ENCODE measurements around the gene HNRNPA1.
A peak's percentile ranks its signal among the peaks of the same experiment; 100 is the strongest.

HNRNPA1 gene

GRCh38 chr12:54253240-54253639, 27.3 kb upstream of the HNRNPA1 start:
- no peaks in the 10 kb centered on the region for H3K27me3 ChIP-seq (ENCODE audit: control insufficient read depth, insufficient read depth, low read length)
- no peak overlapping the region for H3K9ac ChIP-seq (ENCODE audit: low read depth, low read length)
- no peaks in the 10 kb centered on the region for H3K9me3 ChIP-seq (ENCODE audit: control insufficient read depth, insufficient read depth, low read length)
- H3K36me3 ChIP-seq (ENCODE audit: control insufficient read depth, insufficient read depth, low read length): peaks cover 78% of the 10 kb centered on the region
- H3K4me3 ChIP-seq (ENCODE audit: low read depth, low read length): no peak overlapping the region
- H3K27ac ChIP-seq (ENCODE audit: low read depth, low read length): no peak overlapping the region
- H3K4me1 ChIP-seq (ENCODE audit: control insufficient read depth, insufficient read depth, low read length): peaks cover 12% of the 10 kb centered on the region

GRCh38 chr12:54257332-54257731, 23.2 kb upstream of the HNRNPA1 start:
- Histone ChIP-seq H3K27me3 (ENCODE audit: control insufficient read depth, insufficient read depth, low read length) (no peaks in the 10 kb centered on the region), H3K9me3 (ENCODE audit: control insufficient read depth, insufficient read depth, low read length) (no peaks in the 10 kb centered on the region), H3K36me3 (ENCODE audit: control insufficient read depth, insufficient read depth, low read length) (peaks cover 44% of the 10 kb centered on the region), H3K4me3 (ENCODE audit: low read depth, low read length) (no peak overlapping the region), H3K4me1 (ENCODE audit: control insufficient read depth, insufficient read depth, low read length) (peaks cover 42% of the 10 kb centered on the region), H3K27ac (ENCODE audit: low read depth, low read length) (peak overlapping the region; percentile 98), H3K9ac (ENCODE audit: low read depth, low read length) (0 out of 2 replicates have a peak overlapping the region, but pooled peaks have one; percentile 25)

- peaks cover 42% of the 10 kb centered on the region for H3K36me3 ChIP-seq (ENCODE audit: control insufficient read depth, insufficient read depth, low read length)
- H3K9me3 ChIP-seq (ENCODE audit: control insufficient read depth, insufficient read depth, low read length): no peaks in the 10 kb centered on the region
- peaks cover 48% of the 10 kb centered on the region for H3K4me1 ChIP-seq (ENCODE audit: control insufficient read depth, insufficient read depth, low read length)
- H3K27ac ChIP-seq (ENCODE audit: low read depth, low read length): peak overlapping the region; percentile 98
- H3K9ac ChIP-seq (ENCODE audit: low read depth, low read length): peak overlapping the region; percentile 25; the same call in 1 of the 2 replicates
- no peaks in the 10 kb centered on the region for H3K27me3 ChIP-seq (ENCODE audit: control insufficient read depth, insufficient read depth, low read length)
- peak overlapping the region; percentile 57 for H3K4me3 ChIP-seq (ENCODE audit: low read depth, low read length)
Measured at GRCh38 chr12:54258201-54258681, 22.3 kb upstream of the HNRNPA1 start.

GRCh38 chr12:54259194-54260011, 21.1 kb upstream of the HNRNPA1 start:
- Histone ChIP-seq H3K4me1 (ENCODE audit: control insufficient read depth, insufficient read depth, low read length) (peaks cover 48% of the 10 kb centered on the region), H3K27ac (ENCODE audit: low read depth, low read length) (peak overlapping the region; percentile 98), H3K36me3 (ENCODE audit: control insufficient read depth, insufficient read depth, low read length) (peaks cover 31% of the 10 kb centered on the region), H3K9me3 (ENCODE audit: control insufficient read depth, insufficient read depth, low read length) (no peaks in the 10 kb centered on the region), H3K4me3 (ENCODE audit: low read depth, low read length) (peak overlapping the region; percentile 57), H3K9ac (ENCODE audit: low read depth, low read length) (peak overlapping the region; percentile 83), H3K27me3 (ENCODE audit: control insufficient read depth, insufficient read depth, low read length) (no peaks in the 10 kb centered on the region)

GRCh38 chr12:54261815-54262402, 18.6 kb upstream of the HNRNPA1 start:
- Histone ChIP-seq H3K4me3 (ENCODE audit: low read depth, low read length) (no peak overlapping the region), H3K4me1 (ENCODE audit: control insufficient read depth, insufficient read depth, low read length) (peaks cover 52% of the 10 kb centered on the region), H3K27ac (ENCODE audit: low read depth, low read length) (peak overlapping the region; percentile 54), H3K9me3 (ENCODE audit: control insufficient read depth, insufficient read depth, low read length) (no peaks in the 10 kb centered on the region), H3K36me3 (ENCODE audit: control insufficient read depth, insufficient read depth, low read length) (peaks cover 10% of the 10 kb centered on the region), H3K9ac (ENCODE audit: low read depth, low read length) (no peak overlapping the region), H3K27me3 (ENCODE audit: control insufficient read depth, insufficient read depth, low read length) (no peaks in the 10 kb centered on the region)

GRCh38 chr12:54262403-54262925, 18.1 kb upstream of the HNRNPA1 start:
- peaks cover 4% of the 10 kb centered on the region for H3K36me3 ChIP-seq (ENCODE audit: control insufficient read depth, insufficient read depth, low read length)
- peak overlapping the region; percentile 54 for H3K27ac ChIP-seq (ENCODE audit: low read depth, low read length)
- peaks cover 47% of the 10 kb centered on the region for H3K4me1 ChIP-seq (ENCODE audit: control insufficient read depth, insufficient read depth, low read length)
- H3K4me3 ChIP-seq (ENCODE audit: low read depth, low read length): no peak overlapping the region
- H3K27me3 ChIP-seq (ENCODE audit: control insufficient read depth, insufficient read depth, low read length): no peaks in the 10 kb centered on the region
- no peak overlapping the region for H3K9ac ChIP-seq (ENCODE audit: low read depth, low read length)
- H3K9me3 ChIP-seq (ENCODE audit: control insufficient read depth, insufficient read depth, low read length): no peaks in the 10 kb centered on the region

- H3K27ac ChIP-seq (ENCODE audit: low read depth, low read length): no peak overlapping the region
- H3K36me3 ChIP-seq (ENCODE audit: control insufficient read depth, insufficient read depth, low read length): no peaks in the 10 kb centered on the region
- H3K9me3 ChIP-seq (ENCODE audit: control insufficient read depth, insufficient read depth, low read length): no peaks in the 10 kb centered on the region
- no peak overlapping the region for H3K4me3 ChIP-seq (ENCODE audit: low read depth, low read length)
- peaks cover 25% of the 10 kb centered on the region for H3K4me1 ChIP-seq (ENCODE audit: control insufficient read depth, insufficient read depth, low read length)
- H3K9ac ChIP-seq (ENCODE audit: low read depth, low read length): no peak overlapping the region
- H3K27me3 ChIP-seq (ENCODE audit: control insufficient read depth, insufficient read depth, low read length): no peaks in the 10 kb centered on the region
Measured at GRCh38 chr12:54265364-54265812, 15.1 kb upstream of the HNRNPA1 start.

- Histone ChIP-seq H3K4me1 (ENCODE audit: control insufficient read depth, insufficient read depth, low read length) (peaks cover 14% of the 10 kb centered on the region), H3K4me3 (ENCODE audit: low read depth, low read length) (no peak overlapping the region), H3K27me3 (ENCODE audit: control insufficient read depth, insufficient read depth, low read length) (no peaks in the 10 kb centered on the region), H3K27ac (ENCODE audit: low read depth, low read length) (no peak overlapping the region), H3K9me3 (ENCODE audit: control insufficient read depth, insufficient read depth, low read length) (no peaks in the 10 kb centered on the region), H3K9ac (ENCODE audit: low read depth, low read length) (no peak overlapping the region), H3K36me3 (ENCODE audit: control insufficient read depth, insufficient read depth, low read length) (no peaks in the 10 kb centered on the region; the same call in 1 of the 2 replicates)
Measured at GRCh38 chr12:54266852-54267251, 13.7 kb upstream of the HNRNPA1 start.

GRCh38 chr12:54270345-54270744, 10.2 kb upstream of the HNRNPA1 start:
- Histone ChIP-seq H3K4me3 (ENCODE audit: low read depth, low read length) (no peak overlapping the region), H3K36me3 (ENCODE audit: control insufficient read depth, insufficient read depth, low read length) (peaks cover 18% of the 10 kb centered on the region), H3K27me3 (ENCODE audit: control insufficient read depth, insufficient read depth, low read length) (no peaks in the 10 kb centered on the region), H3K27ac (ENCODE audit: low read depth, low read length) (no peak overlapping the region), H3K9me3 (ENCODE audit: control insufficient read depth, insufficient read depth, low read length) (no peaks in the 10 kb centered on the region), H3K9ac (ENCODE audit: low read depth, low read length) (no peak overlapping the region), H3K4me1 (ENCODE audit: control insufficient read depth, insufficient read depth, low read length) (0 out of 2 replicates have a peak, but pooled peaks cover 1% of the 10 kb centered on the region)

- Histone ChIP-seq H3K9ac (ENCODE audit: low read depth, low read length) (no peak overlapping the region), H3K36me3 (ENCODE audit: control insufficient read depth, insufficient read depth, low read length) (peaks cover 18% of the 10 kb centered on the region), H3K27me3 (ENCODE audit: control insufficient read depth, insufficient read depth, low read length) (no peaks in the 10 kb centered on the region), H3K4me1 (ENCODE audit: control insufficient read depth, insufficient read depth, low read length) (no peaks in the 10 kb centered on the region), H3K4me3 (ENCODE audit: low read depth, low read length) (no peak overlapping the region), H3K9me3 (ENCODE audit: control insufficient read depth, insufficient read depth, low read length) (no peaks in the 10 kb centered on the region), H3K27ac (ENCODE audit: low read depth, low read length) (no peak overlapping the region)
Measured at GRCh38 chr12:54272214-54272613, 8.3 kb upstream of the HNRNPA1 start.

GRCh38 chr12:54273981-54274380, 6.5 kb upstream of the HNRNPA1 start:
- no peak overlapping the region for H3K9ac ChIP-seq (ENCODE audit: low read depth, low read length)
- no peak overlapping the region for H3K4me3 ChIP-seq (ENCODE audit: low read depth, low read length)
- H3K27me3 ChIP-seq (ENCODE audit: control insufficient read depth, insufficient read depth, low read length): no peaks in the 10 kb centered on the region
- peaks cover 6% of the 10 kb centered on the region for H3K4me1 ChIP-seq (ENCODE audit: control insufficient read depth, insufficient read depth, low read length)
- no peaks in the 10 kb centered on the region for H3K9me3 ChIP-seq (ENCODE audit: control insufficient read depth, insufficient read depth, low read length)
- no peak overlapping the region for H3K27ac ChIP-seq (ENCODE audit: low read depth, low read length)
- H3K36me3 ChIP-seq (ENCODE audit: control insufficient read depth, insufficient read depth, low read length): peaks cover 31% of the 10 kb centered on the region
